CD14-positive monocyte (primary cell): ENCODE data around the gene P2RY11. TPM values are rescaled to one million over a fixed set of nuclear protein-coding genes. Genes with fewer than 3 reads are reported as not detected.

Experiments used
- DNase-seq, 3 donors: peaks; one replicate each; pipeline ENCODE4 v3.0.0-alpha.2; 2011 to 2022
- H2AFZ ChIP-seq: 2 replicates; pipeline ENCODE4 v1.6.0; 2012; ENCODE audit warnings: mild to moderate bottlenecking, low read depth, low read length, inconsistent platforms; ENCODE audit not compliant: insufficient read depth, poor library complexity, severe bottlenecking
- H3K27ac ChIP-seq, 2 donors: 1 replicate in 1 of 2; 2 replicates in 1 of 2; pipeline ENCODE4 v1.5.1; 2012 to 2013; ENCODE audit warnings: low read length in 2 of 2, control low read depth in 1 of 2, inconsistent platforms in 1 of 2, low read depth in 1 of 2, mild to moderate bottlenecking in 1 of 2
- H3K27me3 ChIP-seq, 2 donors: one replicate each; pipeline versions ENCODE4 v1.6.0 to v1.6.1; 2011 to 2013; ENCODE audit warnings: low read length in 2 of 2; ENCODE audit not compliant: control insufficient read depth in 2 of 2, insufficient read depth in 2 of 2
- H3K36me3 ChIP-seq, 2 donors: replicated peaks in 1 of 2; 1 replicate in 1 of 2; 2 replicates in 1 of 2; pipeline versions ENCODE4 v1.5.1 to v1.6.1; 2012 to 2013; ENCODE audit warnings: low read length in 2 of 2, control low read depth in 1 of 2, inconsistent platforms in 1 of 2, mild to moderate bottlenecking in 1 of 2; ENCODE audit not compliant: insufficient read depth in 2 of 2, control insufficient read depth in 1 of 2
- H3K4me1 ChIP-seq, 2 donors: 1 replicate in 1 of 2; 2 replicates in 1 of 2; pipeline versions ENCODE4 v1.5.1 to v1.6.1; 2012 to 2013; ENCODE audit warnings: low read length in 2 of 2, control low read depth in 1 of 2, inconsistent platforms in 1 of 2, mild to moderate bottlenecking in 1 of 2, moderate library complexity in 1 of 2; ENCODE audit not compliant: insufficient read depth in 2 of 2, control insufficient read depth in 1 of 2
- H3K4me2 ChIP-seq: replicated peaks from 2 replicates; pipeline ENCODE3; 2012; ENCODE audit warnings: low read length, moderate library complexity, mild to moderate bottlenecking; ENCODE audit not compliant: poor library complexity, severe bottlenecking; ENCODE audit errors: extremely low read depth
- H3K4me3 ChIP-seq, 3 experiments: fragments of 200-600 bp in 1 of 3; sonication (generic) in 1 of 3; replicated peaks in 1 of 3; 1 replicate in 2 of 3; 2 replicates in 1 of 3; pipeline ENCODE4 v1.5.1; 2011 to 2013; ENCODE audit warnings: low read length in 3 of 3, mild to moderate bottlenecking in 3 of 3, control low read depth in 2 of 3, low read depth in 2 of 3, inconsistent platforms in 1 of 3, moderate library complexity in 1 of 3
- H3K79me2 ChIP-seq: 2 replicates; pipeline ENCODE4 v1.6.0; 2012; ENCODE audit warnings: mild to moderate bottlenecking, control low read depth, inconsistent platforms, low read length, moderate library complexity; ENCODE audit not compliant: insufficient read depth
- H3K9ac ChIP-seq: 2 replicates; pipeline ENCODE4 v1.6.0; 2017; ENCODE audit warnings: low read length, mild to moderate bottlenecking; ENCODE audit not compliant: insufficient read depth, poor library complexity, severe bottlenecking
- H3K9me3 ChIP-seq, 2 donors: replicated peaks in 1 of 2; 1 replicate in 1 of 2; 2 replicates in 1 of 2; pipeline versions ENCODE4 v1.5.1 to v1.6.1; 2012 to 2013; ENCODE audit warnings: low read length in 2 of 2, control low read depth in 1 of 2; ENCODE audit not compliant: control insufficient read depth in 1 of 2, insufficient read depth in 1 of 2
- H4K20me1 ChIP-seq: 2 replicates; pipeline ENCODE4 v1.6.0; 2012; ENCODE audit warnings: mild to moderate bottlenecking, low read length, control low read depth, moderate library complexity; ENCODE audit not compliant: insufficient read depth
- H3K27ac Mint-ChIP-seq, 7 donors: one replicate each; pipeline ENCODE4 v1.8.0; 2020; ENCODE audit warnings: mild to moderate bottlenecking in 7 of 7, mixed read lengths in 7 of 7, moderate library complexity in 6 of 7, inconsistent platforms in 2 of 7
- H3K27me3 Mint-ChIP-seq, 3 donors: one replicate each; pipeline ENCODE4 v1.8.0; 2021 to 2022; ENCODE audit warnings: low read depth in 3 of 3, mild to moderate bottlenecking in 3 of 3, mixed read lengths in 3 of 3, moderate library complexity in 3 of 3, inconsistent platforms in 1 of 3
- H3K36me3 Mint-ChIP-seq, 2 donors: one replicate each; pipeline ENCODE4 v1.8.0; 2020; ENCODE audit warnings: mixed read lengths in 2 of 2, inconsistent platforms in 1 of 2, mild to moderate bottlenecking in 1 of 2
- H3K4me1 Mint-ChIP-seq: one replicate; pipeline ENCODE4 v1.8.0; 2020; ENCODE audit warnings: mild to moderate bottlenecking, mixed read lengths
- H3K4me3 Mint-ChIP-seq, 2 donors: one replicate each; pipeline ENCODE4 v1.8.0; 2020; ENCODE audit warnings: mild to moderate bottlenecking in 2 of 2, mixed read lengths in 2 of 2, moderate library complexity in 1 of 2
- H3K9me3 Mint-ChIP-seq, 7 donors: one replicate each; pipeline ENCODE4 v1.8.0; 2020 to 2022; ENCODE audit warnings: mixed read lengths in 7 of 7, mild to moderate bottlenecking in 6 of 7, moderate library complexity in 6 of 7, inconsistent platforms in 2 of 7
- WGBS: methylation state at CpG from one replicate; pipeline ENCODE4 v1.1.5; 2013; ENCODE audit warnings: missing lambda C conversion rate; ENCODE audit not compliant: insufficient coverage; 5-methylcytosine and 5-hydroxymethylcytosine counted together
- intact Hi-C, 2 donors: fragments of 100-400 bp; cut with micrococcal nuclease; formaldehyde crosslinking; loops; one replicate each; pipeline versions ENCODE4 v1.15.0 to v1.15.1; 2023
- polyA plus RNA-seq, 3 donors: library from polyadenylated mRNA; depleted of rRNA in 1 of 3; unstranded in 2 of 3; stranded (reverse) in 1 of 3; fragments of 300-500 nt in 2 of 3; fragments of >200 nt in 1 of 3; fragmentation: Illumina TruSeq in 2 of 3; gene quantifications; 1 replicate in 2 of 3; 2 replicates in 1 of 3; pipeline ENCODE4 v1.2.3, GENCODE V29; 2012 to 2021
- TF ChIP-seq, protein P1 (sequence below): fragments of 200-600 bp; IDR thresholded peaks from one replicate; pipeline ENCODE4 v1.8.0; 2022; ENCODE audit warnings: antibody characterized with exemption, mild to moderate bottlenecking

Gene P2RY11
- polyA plus RNA-seq, 3 donors: 0.50 to 10.0 (median 0.69) TPM

DNA sequence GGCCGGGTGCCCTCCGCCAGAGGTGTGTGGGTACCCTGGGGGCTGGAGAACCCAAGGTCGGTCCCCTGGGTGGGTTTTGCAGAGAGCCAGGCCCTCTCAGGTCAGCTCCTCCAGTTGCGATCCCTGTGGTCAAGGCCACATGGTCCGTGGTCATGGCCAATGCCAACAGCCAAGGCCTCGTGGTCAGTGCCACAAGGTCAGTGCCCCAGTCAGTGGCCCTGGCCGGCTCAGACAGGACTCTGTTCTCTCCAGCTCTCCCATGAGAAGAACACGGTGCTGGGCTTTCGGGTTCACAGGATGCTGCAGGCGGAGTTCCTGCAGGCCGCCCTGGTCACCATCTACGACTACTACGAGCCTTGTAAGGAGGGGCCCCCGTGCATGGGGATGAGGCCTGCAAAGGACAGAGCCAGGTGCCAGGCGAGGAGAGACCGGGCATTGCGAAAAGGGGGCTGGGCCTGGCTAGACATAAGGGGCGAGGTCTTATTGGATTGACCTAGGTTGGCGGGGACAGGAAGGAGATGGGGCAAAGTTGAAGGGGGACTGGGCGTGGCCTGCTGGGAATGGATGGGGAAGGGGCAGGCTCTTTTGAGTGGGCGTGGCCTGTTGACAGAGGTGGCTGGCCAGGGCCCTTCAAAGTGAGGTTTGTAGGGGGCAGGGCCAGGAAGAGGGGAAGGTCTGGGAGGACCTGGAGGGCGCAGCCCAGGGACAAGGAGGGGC is 40.6 kb upstream of the P2RY11 start:
- peaks cover 14 to 17% of the 10 kb centered on the region in 2 donors for H3K9me3 ChIP-seq
- no peaks in the 10 kb centered on the region for H3K79me2 ChIP-seq
- WGBS: 76% methylated on average over 22 of the region's 22 CpGs
- no peaks in the 10 kb centered on the region for H3K36me3 Mint-ChIP-seq
- no peak overlapping the region for H3K4me2 ChIP-seq
- no peaks in the 10 kb centered on the region for H3K36me3 ChIP-seq
- TF ChIP-seq, protein P1, sequence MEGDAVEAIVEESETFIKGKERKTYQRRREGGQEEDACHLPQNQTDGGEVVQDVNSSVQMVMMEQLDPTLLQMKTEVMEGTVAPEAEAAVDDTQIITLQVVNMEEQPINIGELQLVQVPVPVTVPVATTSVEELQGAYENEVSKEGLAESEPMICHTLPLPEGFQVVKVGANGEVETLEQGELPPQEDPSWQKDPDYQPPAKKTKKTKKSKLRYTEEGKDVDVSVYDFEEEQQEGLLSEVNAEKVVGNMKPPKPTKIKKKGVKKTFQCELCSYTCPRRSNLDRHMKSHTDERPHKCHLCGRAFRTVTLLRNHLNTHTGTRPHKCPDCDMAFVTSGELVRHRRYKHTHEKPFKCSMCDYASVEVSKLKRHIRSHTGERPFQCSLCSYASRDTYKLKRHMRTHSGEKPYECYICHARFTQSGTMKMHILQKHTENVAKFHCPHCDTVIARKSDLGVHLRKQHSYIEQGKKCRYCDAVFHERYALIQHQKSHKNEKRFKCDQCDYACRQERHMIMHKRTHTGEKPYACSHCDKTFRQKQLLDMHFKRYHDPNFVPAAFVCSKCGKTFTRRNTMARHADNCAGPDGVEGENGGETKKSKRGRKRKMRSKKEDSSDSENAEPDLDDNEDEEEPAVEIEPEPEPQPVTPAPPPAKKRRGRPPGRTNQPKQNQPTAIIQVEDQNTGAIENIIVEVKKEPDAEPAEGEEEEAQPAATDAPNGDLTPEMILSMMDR: no peak
- H3K4me1 Mint-ChIP-seq: no peaks in the 10 kb centered on the region
- no peak for DNase-seq
- H3K9me3 Mint-ChIP-seq: peaks cover 8 to 29% (median 19%) of the 10 kb centered on the region in 7 donors
- H3K27ac Mint-ChIP-seq: no peak overlapping the region
- no peaks in the 10 kb centered on the region for H3K4me1 ChIP-seq
- no peaks in the 10 kb centered on the region for H3K27me3 ChIP-seq
- no peak overlapping the region for H3K4me3 Mint-ChIP-seq
- peaks cover 6 to 17% (median 15%) of the 10 kb centered on the region in 3 donors for H3K27me3 Mint-ChIP-seq
- intact Hi-C loops: no loop called here
- H2AFZ ChIP-seq: no peak overlapping the region
- no peak overlapping the region for H3K4me3 ChIP-seq
- H3K9ac ChIP-seq: no peak overlapping the region
- H4K20me1 ChIP-seq: no peaks in the 10 kb centered on the region
- no peak overlapping the region for H3K27ac ChIP-seq

DNA sequence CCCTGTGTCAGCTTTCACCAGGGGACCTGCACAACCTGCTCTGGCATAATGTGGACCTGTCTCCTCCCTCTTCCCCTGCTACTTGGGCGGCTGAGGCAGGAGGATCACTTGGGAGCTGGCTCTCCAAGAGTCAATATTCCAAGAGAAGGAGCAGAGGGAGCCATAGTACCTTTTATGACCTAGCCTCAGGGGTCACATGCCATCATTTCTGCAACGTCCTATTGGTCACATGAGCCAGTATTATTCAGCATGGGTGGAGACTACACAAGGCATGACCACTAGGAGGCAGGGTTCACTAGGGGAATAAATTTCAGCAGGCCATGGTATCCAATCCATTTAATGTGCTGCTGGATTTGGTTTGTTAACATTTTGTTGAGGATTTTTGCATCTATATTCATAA is 37.3 kb upstream of the P2RY11 start:
- Histone ChIP-seq H3K9me3 (peaks cover 14 to 17% of the 10 kb centered on the region in 2 donors), H3K4me3 (no peak overlapping the region), H4K20me1 (no peaks in the 10 kb centered on the region), H3K36me3 (no peaks in the 10 kb centered on the region), H3K4me1 (no peaks in the 10 kb centered on the region), H3K79me2 (no peaks in the 10 kb centered on the region), H3K9ac (no peak overlapping the region), H2AFZ (no peak overlapping the region), H3K27me3 (no peaks in the 10 kb centered on the region), H3K27ac (no peak overlapping the region), H3K4me2 (no peak overlapping the region)
- 60% methylated on average over 1 of the region's 2 CpGs for WGBS
- Mint-ChIP-seq H3K36me3 (no peaks in the 10 kb centered on the region), H3K4me3 (no peak overlapping the region), H3K27me3 (peaks cover 7 to 22% (median 9%) of the 10 kb centered on the region in 3 donors), H3K4me1 (peaks cover 3% of the 10 kb centered on the region), H3K9me3 (peaks cover 8 to 27% (median 21%) of the 10 kb centered on the region in 7 donors), H3K27ac (no peak overlapping the region)
- no peak for DNase-seq
- intact Hi-C loops: no loop called here
- TF ChIP-seq, protein P1: no peak
